Testis (tissue), 3 donors: ENCODE results near the gene OR51T1. TPM values are rescaled to one million over a fixed set of nuclear protein-coding genes. Genes with fewer than 3 reads are reported as not detected.

Experiments used
- DNase-seq: peaks from one replicate; pipeline ENCODE4 v3.0.0-alpha.2; 2019
- H3K27ac ChIP-seq, 2 donors: fragments of 200-600 bp; sonication (generic); one replicate each; pipeline ENCODE4 v1.5.1; 2019
- H3K27me3 ChIP-seq: fragments of 200-600 bp; sonication (generic); one replicate; pipeline ENCODE4 v1.5.1; 2019
- H3K36me3 ChIP-seq: fragments of 200-600 bp; sonication (generic); one replicate; pipeline ENCODE4 v1.5.1; 2017; ENCODE audit warnings: low read depth; ENCODE audit errors: missing control alignments
- H3K4me1 ChIP-seq: fragments of 200-600 bp; sonication (generic); one replicate; pipeline ENCODE4 v1.5.1; 2019
- H3K4me3 ChIP-seq, 2 donors: fragments of 200-600 bp; sonication (generic); one replicate each; pipeline ENCODE4 v1.5.1; 2017 to 2019
- H3K9me3 ChIP-seq: fragments of 200-600 bp; sonication (generic); one replicate; pipeline ENCODE4 v1.5.1; 2017
- CTCF ChIP-seq, 3 experiments: fragments of 450-650 bp in 2 of 3; fragments of 200-600 bp in 1 of 3; sonication (generic) in 1 of 3; IDR thresholded peaks; one replicate each; pipeline ENCODE4 v1.5.1; 2016 to 2019; ENCODE audit warnings: antibody characterized with exemption in 3 of 3, mild to moderate bottlenecking in 2 of 3, moderate library complexity in 1 of 3
- POLR2A ChIP-seq: fragments of 450-650 bp; IDR thresholded peaks from one replicate; pipeline ENCODE4 v1.6.1; 2017; ENCODE audit warnings: antibody characterized with exemption, mild to moderate bottlenecking, moderate library complexity
- WGBS, 2 donors: methylation state at CpG; one replicate each; pipeline ENCODE4 v1.1.5; 2018; 5-methylcytosine and 5-hydroxymethylcytosine counted together
- intact Hi-C: fragments of 100-400 bp; cut with DNase I; formaldehyde crosslinking; loops from one replicate; pipeline ENCODE4 v1.15.1; 2023; ENCODE audit warnings: low total_unique reads
- polyA plus RNA-seq: library from polyadenylated mRNA; stranded (reverse); fragments of 350-450 nt; fragmentation: Illumina TruSeq; extraction: RNeasy Lipid Tissue Mini Kit (QIAGEN cat#74804); gene quantifications from one replicate; pipeline ENCODE4 v1.2.3, GENCODE V29; 2014; ENCODE audit warnings: low read depth, low replicate concordance; ENCODE audit not compliant: insufficient read depth
- total RNA-seq, 2 donors: library from RNA; depleted of rRNA; stranded (reverse); fragments of >200 nt; gene quantifications; one replicate each; pipeline ENCODE4 v1.2.3, GENCODE V29; 2016

The OR51T1 gene
- total and polyA plus RNA-seq, 3 donors from 2014 or later: not detected

DNA sequence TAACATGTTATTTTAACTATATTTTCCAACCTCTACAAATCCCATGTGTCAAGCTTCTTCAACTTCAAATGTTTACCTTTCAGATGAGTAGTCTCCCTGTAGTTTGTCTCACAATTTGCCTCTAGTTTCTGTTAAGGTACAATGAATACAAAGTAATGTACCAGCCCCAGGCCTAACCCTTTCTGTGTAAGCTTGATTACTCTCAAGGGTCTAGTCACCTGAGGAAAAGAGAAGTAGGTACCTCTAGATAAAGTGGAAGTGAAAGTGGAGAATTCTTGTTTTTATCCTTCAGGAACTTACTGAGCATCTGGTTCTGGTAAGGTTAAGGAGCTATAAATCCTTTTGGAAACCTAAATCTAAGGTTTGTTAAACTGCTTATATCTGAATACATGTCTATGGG is 21.8 kb downstream of the OR51T1 start, which contains the start of gene OR51A7:
TSS of gene OR51A7 (plus strand) at position 300 of the 400 bp plus-strand sequence. CDS start 3,587 bp downstream, outside the sequence.
- no peak within 1 kb of the TSS for H3K4me3 ChIP-seq
- intact Hi-C loops: no loop called here
- TF ChIP-seq POLR2A: no peak
- no peak for TF ChIP-seq CTCF (IDR thresholded peaks at IDR 0.05)
- no peaks in the 10 kb centered on the region for H3K27me3 ChIP-seq
- no peaks in the 10 kb centered on the region for H3K9me3 ChIP-seq
- H3K27ac ChIP-seq: no peak within 1 kb of the TSS
- DNase-seq: no peak
- H3K36me3 ChIP-seq: no peaks in the 10 kb centered on the region
- no peaks in the 10 kb centered on the region for H3K4me1 ChIP-seq

DNA sequence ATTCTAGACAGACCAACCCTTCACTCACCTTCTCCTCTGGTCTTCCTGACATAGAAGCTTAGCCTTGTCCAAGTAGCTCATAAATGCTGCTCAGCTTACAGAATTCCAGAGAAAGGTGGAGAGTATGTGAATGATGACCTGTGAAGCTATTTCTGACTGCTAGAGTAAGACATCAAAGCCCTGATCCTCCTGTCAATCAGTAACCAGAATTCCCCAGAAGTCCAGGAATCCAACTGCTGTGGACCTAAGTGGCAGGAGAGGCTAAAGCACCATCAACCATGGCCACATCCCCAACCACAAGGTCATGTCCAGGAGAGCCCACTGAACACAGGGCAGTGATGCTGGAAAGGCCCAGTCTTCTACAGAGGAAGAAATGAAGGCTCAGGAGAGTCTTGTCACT is 34.9 kb downstream of the OR51T1 start:
- DNase-seq: no peak
- intact Hi-C loops: no loop called here
- no peak overlapping the region for H3K27ac ChIP-seq

GRCh38 chr11:4919250-4919649 is 37.5 kb downstream of the OR51T1 start, which contains the start of gene OR51G2:
TSS of gene OR51G2 (minus strand) at chr11:4919350. CDS start at chr11:4915663, 3,687 bp downstream.
- H3K4me3 ChIP-seq: no peak within 1 kb of the TSS
- TF ChIP-seq POLR2A (no peak), CTCF (IDR thresholded peaks at IDR 0.05) (no peak)
- no peaks in the 10 kb centered on the region for H3K27me3 ChIP-seq
- H3K36me3 ChIP-seq: no peaks in the 10 kb centered on the region
- DNase-seq: no peak
- H3K4me1 ChIP-seq: no peaks in the 10 kb centered on the region
- H3K27ac ChIP-seq: no peak within 1 kb of the TSS
- 82 to 93% methylated on average over 4 of the region's 4 CpGs for whole genome bisulfite sequencing, 2 donors
- H3K9me3 ChIP-seq: no peaks in the 10 kb centered on the region
- intact Hi-C loops: no loop called here

More for the DNA sequence above, 34.9 kb downstream of the OR51T1 start:
- Histone ChIP-seq H3K36me3 (no peaks in the 10 kb centered on the region), H3K4me1 (no peaks in the 10 kb centered on the region), H3K4me3 (no peak overlapping the region), H3K27me3 (no peaks in the 10 kb centered on the region), H3K9me3 (no peaks in the 10 kb centered on the region)
- TF ChIP-seq POLR2A: no peak
- no peak for TF ChIP-seq CTCF (IDR thresholded peaks at IDR 0.05)

DNA sequence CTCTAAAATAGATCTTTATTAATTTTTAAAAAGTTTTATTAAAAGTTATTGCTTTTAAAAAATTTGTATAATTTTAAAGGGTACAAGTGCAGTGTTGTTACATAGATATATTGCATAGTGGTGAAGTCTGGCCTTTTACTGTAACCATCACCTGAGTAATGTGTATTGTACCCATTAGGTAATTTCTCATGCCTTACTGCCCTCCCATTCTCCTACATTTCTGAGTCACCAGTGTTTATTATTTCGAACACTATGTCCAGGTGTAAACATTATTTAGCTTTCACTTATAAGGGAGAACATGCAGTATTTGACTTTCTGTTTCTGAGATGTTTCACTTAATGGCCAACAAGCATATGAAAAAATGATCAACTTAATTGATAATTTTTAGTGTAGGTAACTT is 40.1 kb downstream of the OR51T1 start:
- TF ChIP-seq CTCF (IDR thresholded peaks at IDR 0.05) (no peak), POLR2A (no peak)
- 94 to 98% methylated on average over 1 of the region's 1 CpG for WGBS, 2 donors
- H3K4me1 ChIP-seq: no peaks in the 10 kb centered on the region
- no peaks in the 10 kb centered on the region for H3K27me3 ChIP-seq
- H3K36me3 ChIP-seq: no peaks in the 10 kb centered on the region
- no peak overlapping the region for H3K4me3 ChIP-seq
- H3K9me3 ChIP-seq: no peaks in the 10 kb centered on the region
- H3K27ac ChIP-seq: no peak overlapping the region
- intact Hi-C loops: no loop called here
- DNase-seq: no peak

GRCh38 chr11:4922304-4922703 is 40.6 kb downstream of the OR51T1 start:
- H3K4me3 ChIP-seq: no peak overlapping the region
- no peak overlapping the region for H3K27ac ChIP-seq
- DNase-seq: no peak
- no peaks in the 10 kb centered on the region for H3K36me3 ChIP-seq
- no peaks in the 10 kb centered on the region for H3K4me1 ChIP-seq
- 68 to 71% methylated on average over 1 of the region's 1 CpG for WGBS, 2 donors
- TF ChIP-seq CTCF (IDR thresholded peaks at IDR 0.05): no peak
- TF ChIP-seq POLR2A: no peak
- intact Hi-C loops: no loop called here
- no peaks in the 10 kb centered on the region for H3K27me3 ChIP-seq
- H3K9me3 ChIP-seq: no peaks in the 10 kb centered on the region
